ENCODE results near the gene NR3C2.

- TF ChIP-seq CTCF (IDR thresholded peaks at IDR 0.05; ENCODE audit: low read length) (no peak), EZH2 (optimal IDR thresholded peaks at IDR 0.05; ENCODE audit: low read depth, low read length) (no peak), EZH2phosphoT487 (IDR thresholded peaks at IDR 0.05; ENCODE audit: low read length) (no peak)
Observed at GRCh38 chr4:148162991-148163390, 279.2 kb downstream of the NR3C2 start.
